HG02885 (cell line): ENCODE results near the gene APOA5.
"Not testable (repeated sequence)": the region's sequence is repeated elsewhere in the genome, so short reads cannot be mapped to it uniquely, and the experiment has no call there.

Source experiments
- ATAC-seq: cut with Tn5 transposase; IDR thresholded peaks from one replicate; pipeline ENCODE4 v1.9.1; 2021; ENCODE audit warnings: mild to moderate bottlenecking; ENCODE audit not compliant: unreplicated experiment, poor library complexity

Gene APOA5

DNA sequence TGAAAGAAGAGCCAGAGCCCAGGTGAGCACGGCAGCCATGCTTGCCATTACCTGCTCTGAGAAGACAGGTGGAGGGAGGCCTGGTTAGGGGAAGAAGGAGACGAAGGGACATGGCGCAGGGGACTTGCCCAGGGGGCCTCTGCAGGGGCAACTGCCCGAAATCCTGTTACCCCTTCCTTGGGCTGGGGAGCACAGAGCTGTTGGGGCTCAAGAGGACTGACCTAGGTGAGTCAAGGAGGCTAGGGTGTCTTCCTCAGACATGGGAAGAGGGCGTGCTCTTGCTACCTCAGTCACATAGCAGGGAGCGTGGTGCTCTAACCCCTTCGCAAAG is at the start of gene APOA5:
TSS of gene APOA5 (minus strand) at position 67 of the 331 bp plus-strand sequence. CDS start at position 48, 19 bp downstream.
- no peak for ATAC-seq

DNA sequence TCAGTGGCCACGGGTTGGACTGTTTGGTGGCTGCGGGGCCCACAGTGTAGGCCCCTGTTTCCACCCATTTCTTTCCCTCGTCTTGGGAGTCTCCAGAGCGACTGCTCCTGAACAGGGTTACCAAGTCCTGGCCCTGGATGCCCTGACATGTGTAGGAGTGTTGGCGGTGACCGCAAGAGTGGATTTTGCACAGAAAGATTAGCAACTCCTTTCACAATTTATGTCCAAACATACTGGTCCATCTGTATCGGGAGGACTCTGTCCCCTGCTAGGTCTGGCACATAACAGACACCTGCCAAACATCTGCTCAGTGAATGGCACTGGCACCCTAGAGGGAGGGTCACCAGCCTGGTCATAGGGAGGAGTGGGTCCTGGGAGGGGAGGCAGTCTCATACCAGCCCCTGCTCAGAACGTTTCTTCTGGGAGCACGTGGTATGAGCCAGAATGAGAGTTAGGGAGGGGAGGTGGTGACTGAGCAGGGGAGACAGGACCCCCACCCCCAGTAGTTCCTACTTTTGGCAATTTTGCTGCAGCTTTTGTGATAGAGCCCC is 49.1 kb upstream of the APOA5 start:
- no peak for ATAC-seq

GRCh38 chr11:116840224-116840745 is 48.6 kb upstream of the APOA5 start:
- no peak for ATAC-seq

DNA sequence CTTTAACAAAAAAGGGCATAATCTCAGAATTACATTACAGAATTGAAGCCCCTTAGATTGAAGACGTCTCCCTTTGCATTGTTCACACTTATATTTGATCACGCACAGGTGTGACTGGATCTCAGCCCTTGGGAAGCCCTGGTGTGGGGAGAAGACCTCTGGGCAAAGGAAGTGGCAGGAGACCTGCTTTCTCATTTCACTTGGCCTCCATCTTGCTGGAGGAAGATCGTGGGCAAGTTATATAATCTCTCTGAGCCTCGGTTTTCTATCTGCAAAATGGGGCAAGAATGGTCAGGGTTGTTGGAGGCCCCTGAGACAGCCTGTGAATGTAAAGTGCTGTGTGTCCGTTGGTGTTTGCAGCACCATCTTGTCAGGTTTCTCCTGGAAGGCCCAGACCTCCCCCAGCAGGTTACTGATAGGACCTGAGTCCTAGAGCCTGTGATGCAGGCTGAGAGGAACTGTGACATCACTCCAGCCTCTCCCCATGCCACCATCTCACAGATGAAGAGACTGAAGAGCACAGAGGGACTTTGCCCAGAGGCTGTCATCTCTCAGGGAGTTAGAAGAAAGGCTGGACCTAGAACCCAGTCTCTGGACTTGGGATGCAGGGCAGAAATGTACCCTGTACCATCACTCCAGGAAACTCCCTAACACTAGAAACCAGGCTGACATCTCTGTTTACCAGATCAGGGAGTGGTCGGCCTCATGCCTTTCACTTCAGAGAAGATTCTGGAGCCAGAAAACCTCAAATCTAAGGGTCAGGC is 46.8 kb upstream of the APOA5 start:
- no peak for ATAC-seq

- no peak for ATAC-seq
These were observed 45.8 kb upstream of the APOA5 start, which contains the start of gene APOA1 for GRCh38 chr11:116837231-116838091. TSS of gene APOA1 (minus strand) at chr11:116837622. CDS start at chr11:116837387, 235 bp downstream.

- no peak for ATAC-seq
These were observed 44.9 kb upstream of the APOA5 start for GRCh38 chr11:116836632-116836991.

- peak; percentile 80 for ATAC-seq
These were observed 44.3 kb upstream of the APOA5 start for GRCh38 chr11:116835791-116836631.

GRCh38 chr11:116835042-116835772 is 43.5 kb upstream of the APOA5 start:
- ATAC-seq: peak; percentile 16

GRCh38 chr11:116834535-116835041 is 42.9 kb upstream of the APOA5 start:
- ATAC-seq: not testable (repeated sequence)

DNA sequence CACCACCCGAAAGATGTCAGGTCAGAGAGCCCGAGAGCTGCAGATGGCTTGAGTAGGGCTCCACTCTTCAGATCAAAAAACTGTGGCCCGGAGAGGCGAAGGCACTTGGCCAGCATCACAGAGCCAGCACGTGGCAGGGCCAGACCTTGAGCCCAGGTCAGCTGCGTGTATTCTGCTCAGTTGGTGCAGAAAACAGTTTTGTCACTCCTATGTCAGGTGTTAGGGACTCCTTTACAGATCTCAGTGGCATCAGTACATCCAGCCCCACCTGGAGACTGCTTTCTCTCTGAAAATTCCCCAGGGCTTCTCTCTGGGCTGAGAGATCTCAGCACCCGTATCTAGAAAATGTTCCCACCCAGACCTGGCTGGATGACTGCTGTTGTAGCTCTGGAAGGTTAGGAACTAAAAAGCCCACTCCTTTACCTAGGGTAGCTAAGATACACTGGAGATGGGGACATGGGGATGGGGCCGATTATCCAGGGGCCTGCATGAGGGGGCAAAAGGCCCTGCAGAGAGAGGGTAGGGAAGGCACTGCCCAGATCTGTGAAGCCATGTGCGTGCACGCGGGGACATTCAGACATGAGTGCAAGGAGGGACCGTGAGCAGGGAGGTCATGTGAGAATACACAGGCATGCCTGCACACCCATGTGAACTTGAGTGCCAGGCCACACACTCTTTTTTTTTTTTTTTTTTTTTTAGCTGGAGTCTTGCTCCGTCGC is 42.3 kb upstream of the APOA5 start:
- ATAC-seq: no peak

DNA sequence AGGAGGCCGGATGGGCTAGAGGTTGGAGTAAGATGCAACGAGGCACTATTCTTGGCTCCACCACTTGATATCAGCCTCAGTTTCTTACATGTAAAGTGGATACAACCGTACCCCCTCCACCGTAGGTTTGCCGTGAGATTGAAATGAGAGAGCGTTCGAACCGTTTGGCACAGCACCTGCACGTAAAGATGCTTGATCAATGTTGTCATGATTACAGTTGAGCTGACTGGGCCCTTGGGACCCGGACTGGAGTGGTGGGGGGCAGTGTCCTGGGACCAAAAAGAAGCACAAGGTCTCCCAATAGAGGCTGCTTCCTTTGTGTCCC is 41.8 kb upstream of the APOA5 start:
- no peak for ATAC-seq

DNA sequence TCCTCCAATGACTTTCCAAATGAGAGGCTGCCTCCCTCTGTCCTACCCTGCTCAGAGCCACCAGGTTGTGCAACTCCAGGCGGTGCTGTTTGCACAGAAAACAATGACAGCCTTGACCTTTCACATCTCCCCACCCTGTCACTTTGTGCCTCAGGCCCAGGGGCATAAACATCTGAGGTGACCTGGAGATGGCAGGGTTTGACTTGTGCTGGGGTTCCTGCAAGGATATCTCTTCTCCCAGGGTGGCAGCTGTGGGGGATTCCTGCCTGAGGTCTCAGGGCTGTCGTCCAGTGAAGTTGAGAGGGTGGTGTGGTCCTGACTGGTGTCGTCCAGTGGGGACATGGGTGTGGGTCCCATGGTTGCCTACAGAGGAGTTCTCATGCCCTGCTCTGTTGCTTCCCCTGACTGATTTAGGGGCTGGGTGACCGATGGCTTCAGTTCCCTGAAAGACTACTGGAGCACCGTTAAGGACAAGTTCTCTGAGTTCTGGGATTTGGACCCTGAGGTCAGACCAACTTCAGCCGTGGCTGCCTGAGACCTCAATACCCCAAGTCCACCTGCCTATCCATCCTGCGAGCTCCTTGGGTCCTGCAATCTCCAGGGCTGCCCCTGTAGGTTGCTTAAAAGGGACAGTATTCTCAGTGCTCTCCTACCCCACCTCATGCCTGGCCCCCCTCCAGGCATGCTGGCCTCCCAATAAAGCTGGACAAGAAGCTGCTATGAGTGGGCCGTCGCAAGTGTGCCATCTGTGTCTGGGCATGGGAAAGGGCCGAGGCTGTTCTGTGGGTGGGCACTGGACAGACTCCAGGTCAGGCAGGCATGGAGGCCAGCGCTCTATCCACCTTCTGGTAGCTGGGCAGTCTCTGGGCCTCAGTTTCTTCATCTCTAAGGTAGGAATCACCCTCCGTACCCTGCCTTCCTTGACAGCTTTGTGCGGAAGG is 40.9 kb upstream of the APOA5 start:
- no peak for ATAC-seq

DNA sequence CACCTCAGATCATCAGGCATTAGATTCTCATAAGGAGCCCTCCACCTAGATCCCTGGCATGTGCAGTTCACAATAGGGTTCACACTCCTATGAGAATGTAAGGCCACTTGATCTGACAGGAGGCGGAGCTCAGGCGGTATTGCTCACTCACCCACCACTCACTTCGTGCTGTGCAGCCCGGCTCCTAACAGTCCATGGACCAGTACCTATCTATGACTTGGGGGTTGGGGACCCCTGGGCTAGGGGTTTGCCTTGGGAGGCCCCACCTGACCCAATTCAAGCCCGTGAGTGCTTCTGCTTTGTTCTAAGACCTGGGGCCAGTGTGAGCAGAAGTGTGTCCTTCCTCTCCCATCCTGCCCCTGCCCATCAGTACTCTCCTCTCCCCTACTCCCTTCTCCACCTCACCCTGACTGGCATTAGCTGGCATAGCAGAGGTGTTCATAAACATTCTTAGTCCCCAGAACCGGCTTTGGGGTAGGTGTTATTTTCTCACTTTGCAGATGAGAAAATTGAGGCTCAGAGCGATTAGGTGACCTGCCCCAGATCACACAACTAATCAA is 40.2 kb upstream of the APOA5 start:
- ATAC-seq: no peak

DNA sequence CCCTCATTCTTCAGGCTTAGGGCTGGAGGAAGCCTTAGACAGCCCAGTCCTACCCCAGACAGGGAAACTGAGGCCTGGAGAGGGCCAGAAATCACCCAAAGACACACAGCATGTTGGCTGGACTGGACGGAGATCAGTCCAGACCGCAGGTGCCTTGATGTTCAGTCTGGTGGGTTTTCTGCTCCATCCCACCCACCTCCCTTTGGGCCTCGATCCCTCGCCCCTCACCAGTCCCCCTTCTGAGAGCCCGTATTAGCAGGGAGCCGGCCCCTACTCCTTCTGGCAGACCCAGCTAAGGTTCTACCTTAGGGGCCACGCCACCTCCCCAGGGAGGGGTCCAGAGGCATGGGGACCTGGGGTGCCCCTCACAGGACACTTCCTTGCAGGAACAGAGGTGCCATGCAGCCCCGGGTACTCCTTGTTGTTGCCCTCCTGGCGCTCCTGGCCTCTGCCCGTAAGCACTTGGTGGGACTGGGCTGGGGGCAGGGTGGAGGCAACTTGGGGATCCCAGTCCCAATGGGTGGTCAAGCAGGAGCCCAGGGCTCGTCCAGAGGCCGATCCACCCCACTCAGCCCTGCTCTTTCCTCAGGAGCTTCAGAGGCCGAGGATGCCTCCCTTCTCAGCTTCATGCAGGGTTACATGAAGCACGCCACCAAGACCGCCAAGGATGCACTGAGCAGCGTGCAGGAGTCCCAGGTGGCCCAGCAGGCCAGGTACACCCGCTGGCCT is 38.7 kb upstream of the APOA5 start:
- ATAC-seq: no peak

DNA sequence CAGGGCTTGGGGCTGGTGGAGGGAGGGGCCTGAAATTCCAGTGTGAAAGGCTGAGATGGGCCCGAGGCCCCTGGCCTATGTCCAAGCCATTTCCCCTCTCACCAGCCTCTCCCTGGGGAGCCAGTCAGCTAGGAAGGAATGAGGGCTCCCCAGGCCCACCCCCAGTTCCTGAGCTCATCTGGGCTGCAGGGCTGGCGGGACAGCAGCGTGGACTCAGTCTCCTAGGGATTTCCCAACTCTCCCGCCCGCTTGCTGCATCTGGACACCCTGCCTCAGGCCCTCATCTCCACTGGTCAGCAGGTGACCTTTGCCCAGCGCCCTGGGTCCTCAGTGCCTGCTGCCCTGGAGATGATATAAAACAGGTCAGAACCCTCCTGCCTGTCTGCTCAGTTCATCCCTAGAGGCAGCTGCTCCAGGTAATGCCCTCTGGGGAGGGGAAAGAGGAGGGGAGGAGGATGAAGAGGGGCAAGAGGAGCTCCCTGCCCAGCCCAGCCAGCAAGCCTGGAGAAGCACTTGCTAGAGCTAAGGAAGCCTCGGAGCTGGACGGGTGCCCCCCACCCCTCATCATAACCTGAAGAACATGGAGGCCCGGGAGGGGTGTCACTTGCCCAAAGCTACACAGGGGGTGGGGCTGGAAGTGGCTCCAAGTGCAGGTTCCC is 38.0 kb upstream of the APOA5 start, which contains the start of gene APOC3:
TSS of gene APOC3 (plus strand) at position 383 of the 659 bp plus-strand sequence. CDS start 676 bp downstream, outside the sequence.
- ATAC-seq: no peak
